Measurements from ENCODE around the gene SPSB3. TPM values are rescaled to one million over a fixed set of nuclear protein-coding genes. Genes with fewer than 3 reads are reported as not detected.

Gene SPSB3
- total and polyA plus RNA-seq, 5 experiments from 2014 or later, result 38.0 to 123 (median 42.0) TPM

DNA sequence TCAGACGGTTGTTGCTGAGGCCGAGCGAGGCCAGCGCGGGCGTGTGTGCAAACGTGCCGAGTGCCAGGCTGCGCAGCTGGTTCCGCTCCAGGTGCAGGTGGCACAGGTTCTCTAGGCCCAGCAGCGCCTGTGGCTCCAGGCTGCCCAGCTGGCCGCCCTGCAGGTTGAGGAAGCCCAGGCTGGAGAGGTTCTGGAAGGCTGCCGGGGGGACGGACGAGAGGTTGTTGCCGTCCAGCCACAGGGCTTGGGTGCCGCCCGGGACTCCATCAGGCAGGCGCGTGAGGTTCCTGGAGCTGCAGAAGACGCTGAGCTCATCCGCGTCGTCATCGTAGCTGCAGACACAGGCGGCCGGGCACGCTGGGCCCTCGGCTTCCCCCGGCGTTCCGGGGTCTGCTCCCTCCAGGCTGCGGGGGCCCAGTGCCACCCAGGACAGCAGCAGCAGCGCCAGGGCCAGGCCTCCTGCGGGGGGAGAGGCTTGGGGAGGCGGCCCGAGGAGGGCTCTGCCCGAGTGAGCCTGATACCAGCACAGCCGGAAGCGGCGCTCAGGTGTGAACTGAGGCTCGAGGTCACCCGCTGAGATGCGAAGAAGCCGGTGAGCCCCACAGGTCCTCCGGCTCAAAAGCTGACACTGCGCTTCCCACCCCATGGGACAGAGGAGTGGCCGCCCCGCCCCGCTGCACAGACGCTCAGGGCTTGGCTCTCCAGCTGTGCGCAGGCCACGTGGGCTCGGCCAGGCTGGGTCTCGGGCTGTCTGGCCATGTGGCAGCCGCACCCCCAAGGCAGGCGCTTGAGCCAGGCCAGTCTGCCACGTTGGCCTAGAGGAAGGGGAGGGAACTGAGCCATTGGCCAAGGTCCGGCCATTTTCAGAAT lies 9.8 kb upstream of the SPSB3 start:
- Mint-ChIP-seq H3K4me3 (no peak overlapping the region), H3K4me1 (peaks cover 0 to 4% (median 3%) of the 10 kb centered on the region in 4 donors), H3K9me3 (peaks cover 0 to 2% (median 1%) of the 10 kb centered on the region in 9 donors), H3K27ac (no peak overlapping the region), H3K36me3 (peaks cover 0 to 11% (median 6%) of the 10 kb centered on the region in 3 donors), H3K27me3 (no peaks in the 10 kb centered on the region)
- no peak for ATAC-seq
- POLR2A ChIA-PET, result interaction anchor here (0.8 to 2.1 kb wide), 2 partner anchors 10 kb away, joined by 3 to 10 read pairs; partner anchors contain the start of genes NUBP2 and SPSB3
- no peak for DNase-seq

GRCh38 chr16:1791256-1791942 lies 9.0 kb upstream of the SPSB3 start:
- peak in 1 of 10 donors; percentile 42 for DNase-seq
- H3K27me3 Mint-ChIP-seq, result no peaks in the 10 kb centered on the region
- no peak for ATAC-seq
- POLR2A ChIA-PET, result interaction anchor here (0.8 kb wide), 1 partner anchor 9 kb away, joined by 3 read pairs; the partner anchor contains the start of genes NUBP2 and SPSB3
- H3K9me3 Mint-ChIP-seq, result no peaks in the 10 kb centered on the region
- H3K4me1 Mint-ChIP-seq, result peaks cover 0 to 9% (median 3%) of the 10 kb centered on the region in 4 donors
- peaks cover 0 to 11% (median 6%) of the 10 kb centered on the region in 3 donors for H3K36me3 Mint-ChIP-seq
- no peak overlapping the region for H3K4me3 Mint-ChIP-seq
- no peak overlapping the region for H3K27ac Mint-ChIP-seq

DNA sequence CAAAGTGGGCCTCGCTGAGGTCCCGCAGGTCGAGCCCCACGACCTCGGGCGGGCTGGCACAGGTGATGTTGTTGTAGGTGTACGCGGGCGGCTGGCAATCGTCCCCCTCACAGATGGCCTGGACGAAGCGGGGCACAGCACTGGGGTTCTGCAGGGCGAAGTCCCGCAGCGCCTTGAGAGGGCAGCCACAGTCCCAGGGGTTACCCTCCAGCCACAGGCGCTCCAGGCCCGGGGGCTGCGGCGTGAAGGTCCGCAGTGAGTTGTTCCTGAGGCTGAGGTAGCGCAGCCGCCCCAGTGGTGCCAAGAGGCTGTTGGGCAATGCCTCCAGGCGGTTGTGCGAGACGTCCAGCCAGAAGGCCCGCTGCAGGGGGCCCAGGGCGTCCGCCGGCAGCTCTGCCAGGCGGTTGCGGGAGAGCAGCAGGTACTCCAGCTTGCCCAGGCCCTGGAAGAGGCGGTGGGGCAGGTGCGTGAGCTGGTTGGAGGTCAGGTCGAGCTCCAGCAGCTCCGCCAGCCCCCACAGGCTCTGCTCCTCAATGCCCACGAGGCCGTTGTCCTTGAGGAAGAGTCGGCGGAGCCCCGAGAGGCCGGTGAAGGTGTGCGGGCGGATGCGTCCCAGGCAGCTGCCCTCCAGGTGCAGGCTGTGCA lies 8.4 kb upstream of the SPSB3 start:
- H3K27ac Mint-ChIP-seq, result no peak overlapping the region
- H3K9me3 Mint-ChIP-seq, result no peaks in the 10 kb centered on the region
- peaks cover 0 to 11% (median 6%) of the 10 kb centered on the region in 3 donors for H3K36me3 Mint-ChIP-seq
- no peak for ATAC-seq
- H3K4me3 Mint-ChIP-seq, result no peak overlapping the region
- peak in 1 of 10 donors; percentile 61 for DNase-seq
- POLR2A ChIA-PET, result no interaction called here
- no peaks in the 10 kb centered on the region for H3K27me3 Mint-ChIP-seq
- H3K4me1 Mint-ChIP-seq, result peaks cover 1 to 15% (median 3%) of the 10 kb centered on the region in 4 donors

DNA sequence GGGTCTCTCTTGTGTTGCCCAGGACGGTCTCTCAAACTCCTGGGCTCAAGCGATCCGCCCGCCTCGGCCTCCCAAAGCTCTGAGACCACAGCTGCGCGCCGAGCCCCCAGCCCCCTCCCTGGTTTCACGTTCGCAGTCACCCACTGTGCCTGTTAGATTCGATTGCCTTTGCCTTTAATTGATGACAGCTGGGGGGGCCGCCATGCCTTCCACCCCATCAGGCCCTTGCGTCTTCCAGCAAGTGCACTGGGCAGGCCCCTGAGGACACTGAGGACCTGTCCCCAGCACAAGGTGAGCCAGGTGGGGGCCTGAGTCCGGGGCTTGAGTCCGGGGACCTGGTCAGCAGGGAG lies 7.9 kb upstream of the SPSB3 start:
- no peak for ATAC-seq
- Mint-ChIP-seq H3K27me3 (no peaks in the 10 kb centered on the region), H3K36me3 (peaks cover 0 to 16% (median 6%) of the 10 kb centered on the region in 3 donors), H3K9me3 (no peaks in the 10 kb centered on the region), H3K4me1 (peaks cover 1 to 19% (median 6%) of the 10 kb centered on the region in 4 donors), H3K27ac (no peak overlapping the region), H3K4me3 (no peak overlapping the region)
- DNase-seq, result no peak
- POLR2A ChIA-PET, result no interaction called here

DNA sequence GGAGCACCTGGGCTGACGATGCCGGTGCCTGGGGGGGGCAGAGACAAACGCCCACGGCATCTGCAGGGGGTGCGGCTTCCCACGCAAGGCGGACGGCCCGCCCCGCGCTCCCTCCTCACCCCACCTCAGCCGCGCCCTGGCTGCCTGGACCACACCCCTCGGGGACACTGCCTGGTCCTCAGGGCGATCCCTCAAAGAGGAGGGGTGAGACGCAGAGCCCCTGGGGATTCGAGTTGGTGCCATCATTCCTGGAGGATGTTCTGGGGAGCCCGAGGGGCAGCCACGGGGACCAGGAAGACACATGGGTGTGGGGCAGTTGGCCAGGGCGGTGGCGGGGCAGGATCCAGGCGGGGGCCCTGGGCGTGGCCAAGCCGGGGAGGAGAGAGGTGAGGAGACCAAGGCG lies 7.3 kb upstream of the SPSB3 start:
- H3K36me3 Mint-ChIP-seq, result peaks cover 0 to 19% (median 6%) of the 10 kb centered on the region in 3 donors
- H3K27ac Mint-ChIP-seq, result no peak overlapping the region
- ATAC-seq (no peak), DNase-seq (peak in 1 of 10 donors; percentile 42)
- POLR2A ChIA-PET, result no interaction called here
- H3K4me1 Mint-ChIP-seq, result peaks cover 3 to 23% (median 9%) of the 10 kb centered on the region in 4 donors
- H3K4me3 Mint-ChIP-seq, result no peak overlapping the region
- H3K27me3 Mint-ChIP-seq, result no peaks in the 10 kb centered on the region
- no peaks in the 10 kb centered on the region for H3K9me3 Mint-ChIP-seq

DNA sequence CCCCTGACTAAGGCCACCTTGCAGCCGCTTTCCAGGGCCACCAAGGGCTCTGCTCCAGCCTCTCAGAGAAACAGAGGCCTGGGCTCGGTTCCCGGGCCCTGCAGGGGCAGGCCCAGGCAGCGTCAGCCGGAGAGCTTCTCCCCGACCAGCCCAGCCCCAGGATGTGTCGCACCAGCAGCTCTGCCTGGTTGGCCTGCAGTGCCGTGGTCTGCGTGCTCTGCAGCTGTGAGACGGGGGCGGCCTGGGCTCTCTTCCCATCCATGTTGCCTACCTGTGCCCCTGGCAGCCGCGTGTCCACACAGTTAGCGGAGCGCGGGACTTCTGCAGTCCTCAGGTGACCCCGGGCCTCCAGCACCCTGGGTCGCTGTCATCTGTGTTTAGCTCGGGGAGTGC lies 6.3 kb upstream of the SPSB3 start:
- peaks cover 3 to 32% (median 12%) of the 10 kb centered on the region in 4 donors for H3K4me1 Mint-ChIP-seq
- peak overlapping the region in 1 of 10 donors; percentile 57 for H3K27ac Mint-ChIP-seq
- no peaks in the 10 kb centered on the region for H3K27me3 Mint-ChIP-seq
- POLR2A ChIA-PET, result no interaction called here
- H3K4me3 Mint-ChIP-seq, result no peak overlapping the region
- no peaks in the 10 kb centered on the region for H3K9me3 Mint-ChIP-seq
- peak in 1 of 10 donors; percentile 46 for DNase-seq
- no peak for ATAC-seq
- H3K36me3 Mint-ChIP-seq, result peaks cover 0 to 19% (median 6%) of the 10 kb centered on the region in 3 donors

DNA sequence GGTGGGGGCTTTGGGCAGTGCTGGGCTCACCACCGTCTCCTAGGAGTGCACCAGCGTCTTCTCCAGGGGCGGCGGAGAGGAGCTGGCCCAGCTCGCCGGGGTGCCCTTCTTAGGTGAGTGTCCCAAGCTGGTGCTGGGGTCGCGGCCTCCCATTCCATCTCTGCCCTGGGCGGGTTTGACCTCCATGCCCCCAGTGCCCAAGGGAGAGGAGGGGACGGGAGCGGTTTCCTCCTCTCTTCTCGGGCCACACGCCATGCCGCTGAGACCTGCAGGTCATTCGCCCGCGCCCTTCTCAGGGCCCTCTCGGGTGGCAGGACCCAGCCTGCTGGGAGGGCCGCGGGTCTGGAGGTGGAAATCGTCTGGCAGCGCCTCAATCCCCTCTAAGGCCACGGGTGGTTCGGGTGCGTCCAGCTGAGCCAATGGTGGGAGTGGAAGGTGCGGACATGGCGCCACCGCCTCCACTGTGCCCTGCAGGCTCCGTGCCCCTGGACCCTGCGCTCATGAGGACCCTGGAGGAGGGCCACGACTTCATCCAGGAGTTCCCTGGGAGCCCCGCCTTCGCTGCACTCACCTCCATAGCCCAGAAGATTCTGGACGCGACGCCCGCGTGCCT lies 5.8 kb upstream of the SPSB3 start:
- no peaks in the 10 kb centered on the region for H3K9me3 Mint-ChIP-seq
- DNase-seq, result peak in 1 of 10 donors; percentile 46

DNA sequence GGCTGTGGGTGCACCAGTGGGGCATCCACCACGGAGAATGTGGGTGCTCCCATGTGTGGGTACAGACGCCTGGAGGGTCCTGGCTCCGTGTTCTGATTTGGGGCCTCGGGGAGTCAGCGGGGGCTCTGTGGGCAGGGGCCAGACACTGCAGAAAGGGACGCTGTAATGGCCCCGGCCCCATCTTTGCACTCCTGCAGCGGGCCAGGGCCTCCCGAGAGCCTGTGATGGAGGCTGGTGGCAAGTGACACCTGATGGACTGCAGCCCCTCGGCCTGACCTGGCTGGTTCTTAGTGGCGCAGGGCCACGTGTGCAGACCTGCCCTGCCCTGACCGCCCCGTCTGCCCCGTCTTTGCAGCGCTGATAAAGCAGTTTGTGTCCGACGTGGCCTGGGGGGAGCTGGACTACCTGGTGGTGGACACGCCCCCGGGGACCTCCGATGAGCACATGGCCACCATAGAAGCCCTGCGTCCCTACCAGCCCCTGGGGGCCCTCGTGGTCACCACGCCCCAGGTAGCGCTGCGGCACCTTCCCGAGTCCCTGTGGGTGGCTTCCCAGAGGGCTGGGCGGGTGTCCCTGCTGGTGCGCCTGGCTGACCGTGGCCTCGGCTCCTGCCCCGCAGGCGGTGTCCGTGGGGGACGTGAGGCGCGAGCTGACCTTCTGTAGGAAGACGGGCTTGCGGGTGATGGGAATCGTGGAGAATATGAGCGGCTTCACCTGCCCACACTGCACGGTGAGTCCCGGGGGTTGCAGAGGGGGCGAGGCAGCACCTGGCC lies 5.1 kb upstream of the SPSB3 start:
- Mint-ChIP-seq H3K9me3 (no peaks in the 10 kb centered on the region), H3K36me3 (peaks cover 0 to 21% (median 6%) of the 10 kb centered on the region in 3 donors), H3K27me3 (no peaks in the 10 kb centered on the region), H3K4me1 (peaks cover 6 to 39% (median 16%) of the 10 kb centered on the region in 4 donors), H3K27ac (no peak overlapping the region), H3K4me3 (no peak overlapping the region)
- POLR2A ChIA-PET, result interaction anchor here (0.6 kb wide), 1 partner anchor 1027 kb away, joined by 8 read pairs; the partner anchor contains the start of gene MSLN
- DNase-seq (peak in 1 of 10 donors; percentile 57), ATAC-seq (no peak)

More for the DNA sequence above, 5.8 kb upstream of the SPSB3 start:
- peaks cover 0 to 20% (median 6%) of the 10 kb centered on the region in 3 donors for H3K36me3 Mint-ChIP-seq
- no peak overlapping the region for H3K4me3 Mint-ChIP-seq
- peak overlapping the region in 1 of 10 donors; percentile 57 for H3K27ac Mint-ChIP-seq
- POLR2A ChIA-PET, result interaction anchor here (0.6 kb wide), 1 partner anchor 1028 kb away, joined by 8 read pairs; the partner anchor contains the start of gene MSLN
- ATAC-seq, result no peak
- H3K4me1 Mint-ChIP-seq, result peaks cover 5 to 37% (median 14%) of the 10 kb centered on the region in 4 donors
- no peaks in the 10 kb centered on the region for H3K27me3 Mint-ChIP-seq

GRCh38 chr16:1787056-1787321 lies 4.6 kb upstream of the SPSB3 start:
- peak in 1 of 10 donors; percentile 35 for DNase-seq
- peaks cover 0 to 21% (median 6%) of the 10 kb centered on the region in 3 donors for H3K36me3 Mint-ChIP-seq

GRCh38 chr16:1786242-1787055 lies 4.1 kb upstream of the SPSB3 start:
- Mint-ChIP-seq H3K36me3 (peaks cover 0 to 21% (median 6%) of the 10 kb centered on the region in 3 donors), H3K4me3 (peak overlapping the region in 1 of 10 donors; percentile 10), H3K27ac (no peak overlapping the region), H3K4me1 (peaks cover 10 to 45% (median 22%) of the 10 kb centered on the region in 4 donors), H3K9me3 (no peaks in the 10 kb centered on the region), H3K27me3 (no peaks in the 10 kb centered on the region)
- DNase-seq (peak in 1 of 10 donors; percentile 53), ATAC-seq (no peak)
- POLR2A ChIA-PET, result interaction anchor here (5.6 kb wide), 1 partner anchor 14 kb away, joined by 118 read pairs; the partner anchor contains the start of genes EME2, MRPS34 and NME3

More at GRCh38 chr16:1787056-1787321, 4.6 kb upstream of the SPSB3 start:
- Mint-ChIP-seq H3K27ac (no peak overlapping the region), H3K4me1 (peaks cover 6 to 41% (median 17%) of the 10 kb centered on the region in 4 donors), H3K9me3 (no peaks in the 10 kb centered on the region), H3K27me3 (no peaks in the 10 kb centered on the region), H3K4me3 (no peak overlapping the region)
- POLR2A ChIA-PET, result no interaction called here
- ATAC-seq, result no peak

DNA sequence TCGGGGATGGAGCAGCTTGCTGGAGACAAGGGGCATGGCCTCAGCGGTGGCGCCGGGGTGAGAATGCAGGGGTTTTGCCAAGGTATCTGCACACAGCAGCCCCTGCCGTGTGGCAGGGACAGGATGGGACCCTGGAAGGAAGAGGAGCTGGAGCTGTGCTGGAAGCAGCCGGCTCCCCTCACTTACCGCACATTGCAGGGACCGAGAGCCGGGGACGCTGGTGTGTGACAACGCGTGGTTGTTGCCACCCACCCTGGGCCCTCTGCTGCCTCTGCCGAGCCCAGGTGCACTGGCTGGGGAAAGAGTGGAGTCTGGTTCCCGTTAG lies 3.4 kb upstream of the SPSB3 start:
- Mint-ChIP-seq H3K9me3 (no peaks in the 10 kb centered on the region), H3K4me3 (peak overlapping the region in 1 of 10 donors; percentile 3), H3K4me1 (peaks cover 10 to 51% (median 28%) of the 10 kb centered on the region in 4 donors), H3K27me3 (no peaks in the 10 kb centered on the region), H3K36me3 (peaks cover 0 to 21% (median 6%) of the 10 kb centered on the region in 3 donors), H3K27ac (peak overlapping the region in 1 of 10 donors; percentile 62)
- ATAC-seq, result no peak
- DNase-seq, result peak in 1 of 10 donors; percentile 45
- POLR2A ChIA-PET, result interaction anchor here (1.0 to 5.6 kb wide), 2 partner anchors 14 to 39 kb away, joined by 3 to 118 read pairs; partner anchors contain the start of genes EME2, MRPS34 and NME3

Measured in naive thymus-derived CD8-positive, alpha-beta T cell (primary cell).